Nephron (organoid): ENCODE results near the gene ASB5.

Experiments
- H3K27ac Mint-ChIP-seq, 3 experiments: 2 replicates each; pipeline ENCODE4 v1.8.0; 2020; ENCODE audit warnings: mixed read lengths in 3 of 3, mild to moderate bottlenecking in 2 of 3, moderate library complexity in 1 of 3
- H3K27me3 Mint-ChIP-seq: 2 replicates; pipeline ENCODE4 v1.8.0; 2021; ENCODE audit warnings: low read depth, mild to moderate bottlenecking, moderate library complexity, mixed read lengths
- H3K36me3 Mint-ChIP-seq: 2 replicates; pipeline ENCODE4 v1.8.0; 2020; ENCODE audit warnings: low read depth, mixed read lengths
- H3K4me1 Mint-ChIP-seq: 2 replicates; pipeline ENCODE4 v1.8.0; 2020; ENCODE audit warnings: mixed read lengths
- H3K4me3 Mint-ChIP-seq, 3 experiments: 2 replicates each; pipeline ENCODE4 v1.8.0; 2020; ENCODE audit warnings: mild to moderate bottlenecking in 3 of 3, mixed read lengths in 3 of 3, moderate library complexity in 2 of 3
- H3K9me3 Mint-ChIP-seq: 2 replicates; pipeline ENCODE4 v1.8.0; 2020; ENCODE audit warnings: mixed read lengths
- TF ChIP-seq, protein P1 (sequence below), 3 experiments: fragments of 200-600 bp; sonication (generic); IDR thresholded peaks; one replicate each; pipeline ENCODE4 v1.5.0; 2021; ENCODE audit warnings: antibody characterized with exemption in 3 of 3; ENCODE audit not compliant: unreplicated experiment in 3 of 3

ASB5 gene

DNA sequence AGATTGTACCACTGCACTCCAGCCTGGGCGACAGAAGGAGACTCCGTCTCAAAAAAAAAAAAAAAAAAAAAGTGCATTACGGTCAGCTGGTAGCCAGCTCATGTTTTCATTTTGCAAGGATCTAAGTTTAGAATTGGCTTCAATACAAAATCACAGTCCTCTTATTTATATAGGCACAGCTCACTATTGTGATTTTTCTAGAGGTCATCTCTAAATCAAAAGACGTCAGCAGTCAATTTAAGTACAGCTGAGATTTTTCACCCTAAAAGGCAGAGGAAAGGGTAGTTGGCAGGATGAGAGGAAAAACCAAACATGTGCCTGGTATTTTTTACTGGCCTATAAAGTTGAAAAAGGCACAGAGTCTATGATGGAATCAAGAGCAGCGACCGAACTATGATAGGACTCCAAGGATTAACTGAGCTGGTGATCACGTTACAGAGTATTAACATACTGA is 30.8 kb downstream of the ASB5 start:
- no peaks in the 10 kb centered on the region for H3K36me3 Mint-ChIP-seq

DNA sequence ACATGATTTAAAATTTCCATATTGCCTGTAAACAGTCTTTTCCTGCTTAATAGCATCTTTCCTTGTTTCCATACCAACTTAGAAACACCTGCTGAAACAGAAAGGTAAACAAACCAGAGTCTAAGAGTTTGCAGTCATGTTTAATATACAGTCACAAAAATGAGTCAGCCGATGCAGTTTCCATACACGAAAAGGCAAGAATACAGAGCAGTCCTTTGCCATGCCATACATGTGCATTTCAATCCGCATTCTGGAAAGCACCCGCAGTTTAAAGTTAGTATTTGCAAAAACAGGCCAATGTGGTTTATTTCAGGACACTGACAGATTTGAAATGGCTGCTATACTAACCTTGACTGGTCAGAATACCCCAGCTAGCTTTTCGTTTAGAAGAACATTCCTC is 32.1 kb downstream of the ASB5 start:
- TF ChIP-seq, protein P1, sequence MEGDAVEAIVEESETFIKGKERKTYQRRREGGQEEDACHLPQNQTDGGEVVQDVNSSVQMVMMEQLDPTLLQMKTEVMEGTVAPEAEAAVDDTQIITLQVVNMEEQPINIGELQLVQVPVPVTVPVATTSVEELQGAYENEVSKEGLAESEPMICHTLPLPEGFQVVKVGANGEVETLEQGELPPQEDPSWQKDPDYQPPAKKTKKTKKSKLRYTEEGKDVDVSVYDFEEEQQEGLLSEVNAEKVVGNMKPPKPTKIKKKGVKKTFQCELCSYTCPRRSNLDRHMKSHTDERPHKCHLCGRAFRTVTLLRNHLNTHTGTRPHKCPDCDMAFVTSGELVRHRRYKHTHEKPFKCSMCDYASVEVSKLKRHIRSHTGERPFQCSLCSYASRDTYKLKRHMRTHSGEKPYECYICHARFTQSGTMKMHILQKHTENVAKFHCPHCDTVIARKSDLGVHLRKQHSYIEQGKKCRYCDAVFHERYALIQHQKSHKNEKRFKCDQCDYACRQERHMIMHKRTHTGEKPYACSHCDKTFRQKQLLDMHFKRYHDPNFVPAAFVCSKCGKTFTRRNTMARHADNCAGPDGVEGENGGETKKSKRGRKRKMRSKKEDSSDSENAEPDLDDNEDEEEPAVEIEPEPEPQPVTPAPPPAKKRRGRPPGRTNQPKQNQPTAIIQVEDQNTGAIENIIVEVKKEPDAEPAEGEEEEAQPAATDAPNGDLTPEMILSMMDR (IDR thresholded peaks at IDR 0.05; ENCODE audit: unreplicated experiment in 3 of 3) = no peak
- Mint-ChIP-seq H3K27ac (peak overlapping the region in 2 of 3 experiments; percentile 15 to 63), H3K4me3 (no peak overlapping the region)

More for the DNA sequence above, 30.8 kb downstream of the ASB5 start:
- H3K4me3 Mint-ChIP-seq = peak overlapping the region in 2 of 3 experiments; percentile 11 to 42
- peaks cover 41% of the 10 kb centered on the region for H3K4me1 Mint-ChIP-seq
- no peaks in the 10 kb centered on the region for H3K27me3 Mint-ChIP-seq
- H3K9me3 Mint-ChIP-seq = no peaks in the 10 kb centered on the region
- H3K27ac Mint-ChIP-seq = peak overlapping the region; percentile 15 to 73 (median 66)
- TF ChIP-seq, protein P1 (IDR thresholded peaks at IDR 0.05; ENCODE audit: unreplicated experiment in 3 of 3) = no peak

DNA sequence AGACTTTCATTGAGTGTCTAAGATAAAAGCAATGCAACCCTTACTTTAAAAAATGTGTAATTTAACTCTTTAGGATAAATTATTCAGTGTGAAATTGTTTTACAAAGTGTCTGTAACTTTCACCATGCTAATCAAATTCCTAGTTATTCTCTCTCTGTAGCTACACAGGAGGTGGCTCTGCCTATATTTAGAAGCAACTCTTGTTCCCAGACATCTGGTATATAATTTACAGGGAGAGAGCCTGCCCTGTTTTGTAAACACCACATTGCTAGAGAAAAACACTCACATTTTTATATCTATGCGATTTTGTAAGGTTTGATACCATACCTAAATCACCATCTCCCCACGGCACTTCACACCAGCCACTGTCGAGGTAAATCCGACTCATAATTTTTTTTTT is 38.2 kb downstream of the ASB5 start:
- Mint-ChIP-seq H3K36me3 (no peaks in the 10 kb centered on the region), H3K27me3 (no peaks in the 10 kb centered on the region), H3K9me3 (no peaks in the 10 kb centered on the region), H3K27ac (peak overlapping the region; percentile 68 to 92 (median 78)), H3K4me3 (peak overlapping the region in 1 of 3 experiments; percentile 3), H3K4me1 (peaks cover 13% of the 10 kb centered on the region)
- TF ChIP-seq, protein P1 (IDR thresholded peaks at IDR 0.05; ENCODE audit: unreplicated experiment in 3 of 3) = no peak

More for the DNA sequence above, 32.1 kb downstream of the ASB5 start:
- no peaks in the 10 kb centered on the region for H3K27me3 Mint-ChIP-seq
- no peaks in the 10 kb centered on the region for H3K9me3 Mint-ChIP-seq
- H3K4me1 Mint-ChIP-seq = peaks cover 41% of the 10 kb centered on the region
- no peaks in the 10 kb centered on the region for H3K36me3 Mint-ChIP-seq

DNA sequence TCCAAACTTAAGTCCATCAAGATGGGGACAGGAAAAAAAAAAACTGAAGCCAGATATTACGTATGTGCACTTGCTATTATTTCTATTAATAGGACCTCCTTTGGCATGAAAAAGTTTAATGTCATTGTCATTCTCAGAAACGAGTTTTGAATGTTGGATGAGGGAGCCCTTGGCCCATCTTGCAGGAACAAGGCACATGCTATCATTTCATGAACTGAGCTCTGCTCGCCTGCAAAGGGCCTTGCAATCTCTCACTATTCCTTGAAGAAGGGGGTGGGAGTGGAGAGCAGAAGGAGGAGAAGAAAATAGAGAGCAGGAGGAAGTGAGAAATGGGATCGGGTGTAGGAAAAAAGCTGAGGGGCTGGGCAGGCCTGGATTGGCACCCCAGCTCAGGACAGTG is 39.4 kb downstream of the ASB5 start:
- Mint-ChIP-seq H3K36me3 (no peaks in the 10 kb centered on the region), H3K27ac (peak overlapping the region in 2 of 3 experiments; percentile 20 to 70)

DNA sequence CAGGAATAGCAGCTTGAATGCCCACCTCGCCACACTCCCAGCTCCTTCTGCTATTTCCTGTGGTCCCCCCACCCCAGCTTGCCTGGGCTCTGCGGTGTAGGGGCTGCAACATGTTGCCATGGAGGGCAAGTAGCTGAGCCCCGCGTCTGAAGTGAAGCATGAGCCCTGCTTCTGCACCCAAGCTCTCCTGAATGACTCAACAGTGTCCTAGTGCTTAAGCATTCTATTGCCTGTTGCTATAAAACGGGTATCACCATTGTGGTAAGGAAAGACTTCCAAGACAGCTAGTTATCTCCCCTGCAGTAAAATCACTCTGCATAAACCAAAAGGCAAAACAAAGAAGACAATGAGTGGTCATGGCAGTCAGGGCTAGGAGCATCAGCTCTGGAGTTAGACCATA is 42.3 kb downstream of the ASB5 start:
- Mint-ChIP-seq H3K27me3 (no peaks in the 10 kb centered on the region), H3K9me3 (no peaks in the 10 kb centered on the region), H3K36me3 (no peaks in the 10 kb centered on the region), H3K27ac (no peak overlapping the region), H3K4me3 (no peak overlapping the region), H3K4me1 (peaks cover 13% of the 10 kb centered on the region)
- TF ChIP-seq, protein P1 (IDR thresholded peaks at IDR 0.05; ENCODE audit: unreplicated experiment in 3 of 3) = no peak

More for the DNA sequence above, 39.4 kb downstream of the ASB5 start:
- Mint-ChIP-seq H3K4me3 (peak overlapping the region in 1 of 3 experiments; percentile 8), H3K27me3 (no peaks in the 10 kb centered on the region), H3K9me3 (no peaks in the 10 kb centered on the region), H3K4me1 (peaks cover 13% of the 10 kb centered on the region)
- TF ChIP-seq, protein P1 (IDR thresholded peaks at IDR 0.05; ENCODE audit: unreplicated experiment in 3 of 3) = no peak

DNA sequence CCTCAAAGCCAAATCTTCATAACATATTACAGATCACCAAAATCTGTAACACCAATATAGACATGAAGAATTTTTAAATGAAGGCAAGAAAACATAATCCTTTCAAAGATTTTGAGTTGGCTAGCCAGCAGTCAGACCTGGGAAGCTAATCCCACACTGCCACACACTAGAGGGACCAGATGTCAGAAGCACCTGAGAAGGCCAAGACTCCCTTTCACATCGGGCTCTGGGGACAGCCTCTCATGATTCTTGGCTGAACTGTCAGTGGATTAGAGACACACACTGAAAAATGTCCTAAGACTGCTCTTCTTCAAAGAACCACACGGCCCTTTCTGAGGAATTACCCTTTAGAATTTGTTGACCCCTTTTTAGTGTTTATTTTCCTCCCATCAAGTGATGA is 45.5 kb downstream of the ASB5 start:
- Mint-ChIP-seq H3K27ac (no peak overlapping the region), H3K27me3 (no peaks in the 10 kb centered on the region), H3K36me3 (no peaks in the 10 kb centered on the region), H3K4me3 (no peak overlapping the region), H3K9me3 (no peaks in the 10 kb centered on the region), H3K4me1 (no peaks in the 10 kb centered on the region)
- TF ChIP-seq, protein P1 (IDR thresholded peaks at IDR 0.05; ENCODE audit: unreplicated experiment in 3 of 3) = no peak
